SK-N-SH (cell line): Measurements from ENCODE around the gene RNF32.

ENCODE experiments used
- EP300 ChIP-seq, 2 experiments: IDR thresholded peaks; 2 replicates each; pipeline versions ENCODE4 v1.4.0 to v1.6.1; 2012; ENCODE audit warnings: borderline replicate concordance in 1 of 2, low read depth in 1 of 2, low read length in 1 of 2
- FOXM1 ChIP-seq: IDR thresholded peaks from 2 replicates; pipeline ENCODE4 v1.4.0; 2012; ENCODE audit warnings: low read depth, mild to moderate bottlenecking
- MAX ChIP-seq: IDR thresholded peaks from 2 replicates; pipeline ENCODE4 v1.4.0; 2012; ENCODE audit warnings: low read depth
- REST ChIP-seq: IDR thresholded peaks from 2 replicates; pipeline ENCODE4 v1.6.1; 2012; ENCODE audit warnings: mild to moderate bottlenecking, low read depth, low read length, moderate library complexity

GRCh38 chr7:156725936-156726335, 85.4 kb downstream of the RNF32 start:
- TF ChIP-seq MAX = no peak
- no peak for TF ChIP-seq EP300 (IDR thresholded peaks at IDR 0.05; ENCODE audit: borderline replicate concordance in 1 of 2, low read depth in 1 of 2, low read length in 1 of 2)
- no peak for TF ChIP-seq FOXM1
- TF ChIP-seq REST = no peak
